Measurements from ENCODE around the gene GTF3C1.

- no peak for TF ChIP-seq POLR2A (IDR thresholded peaks at IDR 0.05)
- TF ChIP-seq, protein P1, sequence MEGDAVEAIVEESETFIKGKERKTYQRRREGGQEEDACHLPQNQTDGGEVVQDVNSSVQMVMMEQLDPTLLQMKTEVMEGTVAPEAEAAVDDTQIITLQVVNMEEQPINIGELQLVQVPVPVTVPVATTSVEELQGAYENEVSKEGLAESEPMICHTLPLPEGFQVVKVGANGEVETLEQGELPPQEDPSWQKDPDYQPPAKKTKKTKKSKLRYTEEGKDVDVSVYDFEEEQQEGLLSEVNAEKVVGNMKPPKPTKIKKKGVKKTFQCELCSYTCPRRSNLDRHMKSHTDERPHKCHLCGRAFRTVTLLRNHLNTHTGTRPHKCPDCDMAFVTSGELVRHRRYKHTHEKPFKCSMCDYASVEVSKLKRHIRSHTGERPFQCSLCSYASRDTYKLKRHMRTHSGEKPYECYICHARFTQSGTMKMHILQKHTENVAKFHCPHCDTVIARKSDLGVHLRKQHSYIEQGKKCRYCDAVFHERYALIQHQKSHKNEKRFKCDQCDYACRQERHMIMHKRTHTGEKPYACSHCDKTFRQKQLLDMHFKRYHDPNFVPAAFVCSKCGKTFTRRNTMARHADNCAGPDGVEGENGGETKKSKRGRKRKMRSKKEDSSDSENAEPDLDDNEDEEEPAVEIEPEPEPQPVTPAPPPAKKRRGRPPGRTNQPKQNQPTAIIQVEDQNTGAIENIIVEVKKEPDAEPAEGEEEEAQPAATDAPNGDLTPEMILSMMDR (IDR thresholded peaks at IDR 0.05), result no peak
- no peak for TF ChIP-seq POLR2AphosphoS5 (IDR thresholded peaks at IDR 0.05)
- no peak for TF ChIP-seq EP300 (IDR thresholded peaks at IDR 0.05)
Observed at GRCh38 chr16:27474041-27474440, 75.7 kb downstream of the GTF3C1 start.
